Lower leg skin (tissue), 4 donors: ENCODE results near the gene HAVCR2. TPM values are rescaled to one million over a fixed set of nuclear protein-coding genes. Genes with fewer than 3 reads are reported as not detected.

ENCODE experiments used
- DNase-seq, 2 donors: peaks; one replicate each; pipeline ENCODE4 v3.0.0-alpha.2; 2019; ENCODE audit warnings: low spot score in 2 of 2
- H3K4me3 ChIP-seq: fragments of 200-600 bp; sonication (generic); 2 replicates; pipeline ENCODE4 v1.5.1; 2017; ENCODE audit warnings: mild to moderate bottlenecking, low read depth; ENCODE audit not compliant: poor library complexity, severe bottlenecking
- POLR2A ChIP-seq, 2 donors: fragments of 450-650 bp; IDR thresholded peaks; one replicate each; pipeline ENCODE4 v1.6.1; 2016 to 2017; ENCODE audit warnings: antibody characterized with exemption in 2 of 2, mild to moderate bottlenecking in 1 of 2, moderate library complexity in 1 of 2
- WGBS, 2 donors: methylation state at CpG; one replicate each; pipeline ENCODE4 v1.1.5; 2018; 5-methylcytosine and 5-hydroxymethylcytosine counted together
- intact Hi-C: fragments of 100-400 bp; cut with DNase I; formaldehyde crosslinking; loops from one replicate; pipeline ENCODE4 v1.15.0; 2023; ENCODE audit warnings: low total_unique reads
- total RNA-seq, 4 donors: library from RNA; depleted of rRNA; stranded (reverse); fragments of >200 nt; gene quantifications; one replicate each; pipeline ENCODE4 v1.1.0, GENCODE V29; 2016
- TF ChIP-seq, protein P1 (sequence below), 3 donors: fragments of 450-650 bp; IDR thresholded peaks; one replicate each; pipeline ENCODE4 v1.5.1; 2016; ENCODE audit warnings: antibody characterized with exemption in 3 of 3, mild to moderate bottlenecking in 3 of 3, moderate library complexity in 2 of 3

The HAVCR2 gene
- total RNA-seq, 4 donors from 2014 or later = 4.4 to 8.1 (median 6.0) TPM

GRCh38 chr5:157068785-157069184, 40.1 kb downstream of the HAVCR2 start:
- intact Hi-C loops = loop anchor here (10.0 kb wide), 1 partner anchor 1306 kb away; no protein-coding TSS in a partner anchor
- TF ChIP-seq POLR2A (IDR thresholded peaks at IDR 0.05) = no peak
- TF ChIP-seq, protein P1, sequence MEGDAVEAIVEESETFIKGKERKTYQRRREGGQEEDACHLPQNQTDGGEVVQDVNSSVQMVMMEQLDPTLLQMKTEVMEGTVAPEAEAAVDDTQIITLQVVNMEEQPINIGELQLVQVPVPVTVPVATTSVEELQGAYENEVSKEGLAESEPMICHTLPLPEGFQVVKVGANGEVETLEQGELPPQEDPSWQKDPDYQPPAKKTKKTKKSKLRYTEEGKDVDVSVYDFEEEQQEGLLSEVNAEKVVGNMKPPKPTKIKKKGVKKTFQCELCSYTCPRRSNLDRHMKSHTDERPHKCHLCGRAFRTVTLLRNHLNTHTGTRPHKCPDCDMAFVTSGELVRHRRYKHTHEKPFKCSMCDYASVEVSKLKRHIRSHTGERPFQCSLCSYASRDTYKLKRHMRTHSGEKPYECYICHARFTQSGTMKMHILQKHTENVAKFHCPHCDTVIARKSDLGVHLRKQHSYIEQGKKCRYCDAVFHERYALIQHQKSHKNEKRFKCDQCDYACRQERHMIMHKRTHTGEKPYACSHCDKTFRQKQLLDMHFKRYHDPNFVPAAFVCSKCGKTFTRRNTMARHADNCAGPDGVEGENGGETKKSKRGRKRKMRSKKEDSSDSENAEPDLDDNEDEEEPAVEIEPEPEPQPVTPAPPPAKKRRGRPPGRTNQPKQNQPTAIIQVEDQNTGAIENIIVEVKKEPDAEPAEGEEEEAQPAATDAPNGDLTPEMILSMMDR (IDR thresholded peaks at IDR 0.05) = no peak
- 92% methylated on average over 5 of the region's 5 CpGs for WGBS, 2 donors
- DNase-seq = no peak
- no peak overlapping the region for H3K4me3 ChIP-seq

- H3K4me3 ChIP-seq = no peak overlapping the region
- intact Hi-C loops = loop anchor here (10.0 kb wide), 1 partner anchor 1306 kb away; no protein-coding TSS in a partner anchor
- no peak for TF ChIP-seq POLR2A (IDR thresholded peaks at IDR 0.05)
- TF ChIP-seq, protein P1 (IDR thresholded peaks at IDR 0.05) = no peak
- DNase-seq = no peak
- 96 to 97% methylated on average over 5 of the region's 5 CpGs for WGBS, 2 donors
Observed at GRCh38 chr5:157068339-157068738, 40.5 kb downstream of the HAVCR2 start.

DNA sequence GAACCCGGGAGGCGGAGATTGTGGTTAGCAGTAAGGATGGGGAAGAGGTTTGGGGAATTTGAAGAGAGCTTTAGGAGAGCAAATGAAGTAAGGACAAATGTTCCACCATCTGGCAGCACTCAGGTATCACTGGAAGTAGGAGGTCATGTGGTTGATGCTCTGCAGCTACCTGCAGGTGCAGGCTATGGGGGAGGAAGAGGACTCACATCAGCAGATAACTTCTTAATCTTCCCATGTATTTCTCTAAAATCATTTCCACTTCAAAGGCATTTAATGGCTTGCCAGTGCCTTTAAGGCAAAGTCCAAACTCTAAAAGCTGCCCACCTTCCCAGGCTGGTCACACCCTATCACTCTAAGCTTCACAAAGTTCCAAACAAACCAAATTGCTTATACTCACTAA, 41.8 kb downstream of the HAVCR2 start:
- DNase-seq = no peak
- no peak for TF ChIP-seq POLR2A (IDR thresholded peaks at IDR 0.05)
- TF ChIP-seq, protein P1 (IDR thresholded peaks at IDR 0.05) = no peak
- no peak overlapping the region for H3K4me3 ChIP-seq
- WGBS, 2 donors = 50 to 77% methylated on average over 2 of the region's 2 CpGs
- intact Hi-C loops = loop anchor here (10.0 kb wide), 1 partner anchor 1308 kb away; no protein-coding TSS in a partner anchor

DNA sequence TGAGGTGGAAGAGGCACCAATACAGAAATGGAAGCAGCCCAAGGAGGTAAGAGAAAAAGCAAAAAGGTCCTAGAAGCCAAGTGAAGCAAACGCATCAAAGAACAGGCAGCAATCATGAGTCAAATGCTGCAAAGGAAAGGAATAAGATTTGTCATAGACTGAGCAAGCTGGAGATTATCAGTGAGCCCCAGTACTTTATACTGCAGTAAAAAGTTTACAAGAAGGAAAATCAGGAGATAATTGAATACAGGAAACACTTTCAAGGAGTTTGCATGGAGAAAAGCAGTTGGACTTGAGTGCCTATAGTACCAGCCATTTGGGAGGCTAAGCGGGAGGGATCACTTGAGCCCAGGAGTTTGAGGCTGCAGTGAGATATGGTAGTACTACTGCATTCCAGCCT, 42.8 kb downstream of the HAVCR2 start:
- WGBS, 2 donors = 72 to 73% methylated on average over 2 of the region's 2 CpGs

GRCh38 chr5:157063776-157064430, 44.9 kb downstream of the HAVCR2 start:
- H3K4me3 ChIP-seq = no peak overlapping the region
- 84 to 87% methylated on average over 4 of the region's 4 CpGs for WGBS, 2 donors
- intact Hi-C loops = loop anchor here (10.0 kb wide), 1 partner anchor 1311 kb away; no protein-coding TSS in a partner anchor
- no peak for DNase-seq
- no peak for TF ChIP-seq POLR2A (IDR thresholded peaks at IDR 0.05)
- TF ChIP-seq, protein P1 (IDR thresholded peaks at IDR 0.05) = no peak

More for the DNA sequence above, 42.8 kb downstream of the HAVCR2 start:
- intact Hi-C loops = loop anchor here (10.0 kb wide), 1 partner anchor 1309 kb away; no protein-coding TSS in a partner anchor
- TF ChIP-seq POLR2A (IDR thresholded peaks at IDR 0.05) = no peak
- no peak overlapping the region for H3K4me3 ChIP-seq
- no peak for DNase-seq

DNA sequence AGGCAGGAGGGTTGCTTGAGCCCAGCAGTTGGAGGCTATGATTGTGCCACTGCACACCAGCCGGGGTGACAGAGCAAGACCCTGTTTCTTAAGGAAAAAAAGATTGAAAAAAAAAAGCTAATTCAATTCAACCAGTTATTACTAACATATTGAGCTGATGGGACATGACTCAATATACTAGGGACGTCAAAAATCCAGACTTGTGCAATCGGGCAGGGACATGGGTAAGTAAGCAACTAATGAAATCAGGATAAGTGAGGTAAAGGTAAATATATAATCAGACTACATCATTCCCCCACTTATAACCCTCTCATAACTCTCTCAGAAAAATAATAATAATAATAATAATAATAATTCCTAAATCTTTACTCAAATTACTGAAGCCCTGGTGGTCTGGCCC, 49.0 kb downstream of the HAVCR2 start:
- intact Hi-C loops = loop anchor here (10.0 kb wide), 1 partner anchor 1315 kb away; no protein-coding TSS in a partner anchor
- 76 to 78% methylated on average over 3 of the region's 3 CpGs for WGBS, 2 donors
- H3K4me3 ChIP-seq = no peak overlapping the region
- no peak for DNase-seq
- TF ChIP-seq POLR2A (IDR thresholded peaks at IDR 0.05) = no peak
- TF ChIP-seq, protein P1 (IDR thresholded peaks at IDR 0.05) = no peak
